Measurements from ENCODE around the gene LRRFIP1. TPM values are rescaled to one million over a fixed set of nuclear protein-coding genes. Genes with fewer than 3 reads are reported as not detected.

LRRFIP1 gene
- polyA plus RNA-seq, 1 of the 3 experiments (the other 2 are of a cell fraction) = 47.3 TPM

DNA sequence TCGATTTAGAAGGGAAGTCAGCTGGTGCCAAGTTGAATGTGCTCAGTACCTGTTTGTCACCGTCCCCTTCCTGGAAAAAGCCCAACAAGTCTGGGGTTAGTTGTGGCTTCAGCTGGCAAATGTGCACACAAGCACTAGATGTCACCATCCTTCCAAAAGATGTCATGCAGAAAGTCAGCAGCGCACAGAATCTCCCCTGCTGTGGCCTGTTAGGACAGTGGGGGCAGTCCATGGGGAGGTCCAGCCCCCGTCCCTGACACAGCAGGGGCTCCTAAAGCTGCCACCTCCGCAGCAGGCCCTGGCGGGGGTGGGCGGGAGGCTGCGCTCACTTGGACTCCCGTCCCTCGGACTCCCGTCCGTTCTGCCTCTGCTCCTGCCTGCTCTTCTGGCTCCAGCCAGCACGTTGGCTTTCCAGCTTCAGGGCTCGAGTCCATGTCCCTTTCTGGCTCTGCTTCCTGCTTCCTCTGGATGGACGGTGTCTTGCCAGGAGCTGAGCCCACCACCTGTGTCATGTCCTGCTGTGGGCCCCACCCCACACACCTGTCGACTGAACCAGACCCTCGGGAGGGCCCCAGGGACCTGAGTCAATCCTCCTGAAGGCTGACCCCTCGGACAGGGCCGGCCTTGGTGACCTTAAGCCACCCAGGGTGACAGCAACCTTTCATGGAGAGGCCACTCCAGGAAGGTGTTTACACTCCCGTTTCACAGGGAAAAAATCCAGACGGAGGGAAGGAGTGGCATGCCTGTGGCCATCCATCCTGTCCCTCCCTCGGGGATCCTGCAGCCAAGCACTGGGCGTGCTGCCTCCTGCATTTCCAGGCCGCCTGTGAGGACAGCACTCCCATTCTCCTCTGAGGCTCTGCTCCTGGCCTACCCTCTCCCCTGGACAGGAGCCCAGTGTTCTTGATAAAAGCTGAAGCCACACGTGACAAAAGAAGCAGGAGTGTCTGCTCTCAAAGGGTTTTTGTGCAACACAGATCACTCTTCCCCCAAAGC, 45.3 kb upstream of the LRRFIP1 start:
- ChIA-PET POLR2A (interaction anchor here (0.6 kb wide), 1 partner anchor 163 kb away, joined by 3 read pairs; no protein-coding TSS in a partner anchor), CTCF (interaction anchor here (0.5 to 8.6 kb wide), 29 partner anchors 10 to 683 kb away, joined by 3 to 81 read pairs (median 3); no protein-coding TSS in a partner anchor)
- no peaks in the 10 kb centered on the region for H4K20me1 ChIP-seq (ENCODE audit: insufficient read depth)
- TF ChIP-seq SMC3 (IDR thresholded peaks at IDR 0.05; ENCODE audit: low read depth, low read length) (peak; percentile 54), NFIC (IDR thresholded peaks at IDR 0.05; ENCODE audit: borderline replicate concordance) (no peak), USF2 (IDR thresholded peaks at IDR 0.05; ENCODE audit: borderline replicate concordance, low read depth, low read length) (0 out of 2 replicates have a peak, but pooled peaks have one; percentile 15), RAD21 (IDR thresholded peaks at IDR 0.05; ENCODE audit: low read length) (peak; percentile 77)
- TF ChIP-seq, protein P1, sequence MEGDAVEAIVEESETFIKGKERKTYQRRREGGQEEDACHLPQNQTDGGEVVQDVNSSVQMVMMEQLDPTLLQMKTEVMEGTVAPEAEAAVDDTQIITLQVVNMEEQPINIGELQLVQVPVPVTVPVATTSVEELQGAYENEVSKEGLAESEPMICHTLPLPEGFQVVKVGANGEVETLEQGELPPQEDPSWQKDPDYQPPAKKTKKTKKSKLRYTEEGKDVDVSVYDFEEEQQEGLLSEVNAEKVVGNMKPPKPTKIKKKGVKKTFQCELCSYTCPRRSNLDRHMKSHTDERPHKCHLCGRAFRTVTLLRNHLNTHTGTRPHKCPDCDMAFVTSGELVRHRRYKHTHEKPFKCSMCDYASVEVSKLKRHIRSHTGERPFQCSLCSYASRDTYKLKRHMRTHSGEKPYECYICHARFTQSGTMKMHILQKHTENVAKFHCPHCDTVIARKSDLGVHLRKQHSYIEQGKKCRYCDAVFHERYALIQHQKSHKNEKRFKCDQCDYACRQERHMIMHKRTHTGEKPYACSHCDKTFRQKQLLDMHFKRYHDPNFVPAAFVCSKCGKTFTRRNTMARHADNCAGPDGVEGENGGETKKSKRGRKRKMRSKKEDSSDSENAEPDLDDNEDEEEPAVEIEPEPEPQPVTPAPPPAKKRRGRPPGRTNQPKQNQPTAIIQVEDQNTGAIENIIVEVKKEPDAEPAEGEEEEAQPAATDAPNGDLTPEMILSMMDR (IDR thresholded peaks at IDR 0.05) = peak; percentile 61
- H3K9ac ChIP-seq = no peak overlapping the region
- H3K79me2 ChIP-seq (ENCODE audit: insufficient read depth) = no peaks in the 10 kb centered on the region
- peak; percentile 69 for DNase-seq
- H3K27ac ChIP-seq (ENCODE audit: low read depth in 2 of 2, low read length in 1 of 2) = peak overlapping the region in 1 of 2 experiments; percentile 77; a peak in 1 of 4 replicates
- no peaks in the 10 kb centered on the region for H3F3A ChIP-seq (replicated peaks; ENCODE audit: insufficient read depth)
- H3K36me3 ChIP-seq (replicated peaks in 1 of 2; ENCODE audit: control insufficient read depth in 1 of 2, insufficient read depth in 2 of 2, low read length in 1 of 2) = no peaks in the 10 kb centered on the region
- H3K4me2 ChIP-seq = no peak overlapping the region
- H3K9me3 ChIP-seq = no peaks in the 10 kb centered on the region
- H3K27me3 ChIP-seq (ENCODE audit: insufficient read depth) = no peaks in the 10 kb centered on the region
- WGBS (ENCODE audit: low lambda C conversion rate) = 81% methylated on average over 16 of the region's 25 CpGs
- H3K4me3 ChIP-seq (ENCODE audit: low read depth in 2 of 2, low read length in 1 of 2) = no peak overlapping the region
- no peak overlapping the region for H2AFZ ChIP-seq (ENCODE audit: low read depth)
- H3K9me2 ChIP-seq = no peaks in the 10 kb centered on the region
- H3K4me1 ChIP-seq (ENCODE audit: control insufficient read depth in 1 of 2, insufficient read depth in 2 of 2, low read depth in 1 of 2, low read length in 1 of 2) = peaks cover 0 to 21% of the 10 kb centered on the region in 2 experiments; a peak in 1 of 4 replicates

DNA sequence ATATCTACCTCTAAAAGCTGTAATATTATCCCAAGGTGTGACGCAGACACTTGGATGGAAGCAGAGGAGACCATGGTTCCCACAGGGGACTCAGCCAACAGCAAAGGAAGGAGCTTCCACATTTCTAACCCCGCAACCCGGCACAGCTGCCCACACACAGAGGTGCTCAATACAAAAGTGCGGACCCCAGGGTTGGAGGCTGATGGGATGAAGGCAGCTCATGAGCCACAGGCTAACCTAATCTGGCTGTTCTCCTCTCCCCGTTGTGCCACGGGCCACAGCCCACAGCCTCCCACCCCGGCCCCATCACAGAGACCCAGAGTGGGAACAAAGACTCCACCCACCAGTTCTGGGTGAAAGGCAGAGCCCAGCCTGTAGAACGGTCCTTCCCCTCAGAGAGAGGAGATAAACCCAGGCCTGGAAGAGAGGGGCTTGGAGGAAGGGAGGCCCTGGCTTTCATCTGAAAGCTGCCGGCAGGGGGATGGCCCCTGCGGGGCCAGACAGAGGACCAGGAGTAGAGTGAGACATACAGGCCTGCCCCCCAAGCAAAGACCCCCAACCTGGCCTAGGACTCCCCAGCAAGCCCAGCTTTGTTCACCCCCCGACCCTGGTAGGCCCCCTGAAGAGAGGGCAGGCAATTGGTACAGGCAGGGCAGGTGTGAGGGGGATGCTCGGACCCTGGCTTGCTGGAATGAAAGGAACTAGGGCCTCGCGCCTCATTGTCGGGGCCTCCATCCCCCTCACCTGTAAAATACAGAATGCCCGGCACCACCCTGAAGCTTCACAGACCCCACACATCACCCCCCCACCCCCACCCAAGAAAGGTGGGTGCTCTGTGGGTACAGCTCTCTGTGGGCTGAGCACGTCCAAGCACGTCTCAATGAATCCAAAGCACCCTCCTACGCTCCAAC, 43.7 kb upstream of the LRRFIP1 start:
- Histone ChIP-seq H4K20me1 (ENCODE audit: insufficient read depth) (no peaks in the 10 kb centered on the region), H3K79me2 (ENCODE audit: insufficient read depth) (no peaks in the 10 kb centered on the region), H3K36me3 (replicated peaks in 1 of 2; ENCODE audit: control insufficient read depth in 1 of 2, insufficient read depth in 2 of 2, low read length in 1 of 2) (no peaks in the 10 kb centered on the region), H3K27me3 (ENCODE audit: insufficient read depth) (no peaks in the 10 kb centered on the region), H3K4me3 (ENCODE audit: low read depth in 2 of 2, low read length in 1 of 2) (no peak overlapping the region), H3K4me1 (ENCODE audit: control insufficient read depth in 1 of 2, insufficient read depth in 2 of 2, low read depth in 1 of 2, low read length in 1 of 2) (peaks cover 0 to 21% of the 10 kb centered on the region in 2 experiments; a peak in 1 of 4 replicates), H3K27ac (ENCODE audit: low read depth in 2 of 2, low read length in 1 of 2) (no peak overlapping the region), H3K4me2 (no peak overlapping the region), H2AFZ (ENCODE audit: low read depth) (no peak overlapping the region), H3F3A (replicated peaks; ENCODE audit: insufficient read depth) (no peaks in the 10 kb centered on the region), H3K9me2 (no peaks in the 10 kb centered on the region), H3K9me3 (no peaks in the 10 kb centered on the region), H3K9ac (no peak overlapping the region)
- DNase-seq = no peak
- 91% methylated on average over 16 of the region's 19 CpGs for WGBS (ENCODE audit: low lambda C conversion rate)
- ChIA-PET POLR2A (no interaction called here), CTCF (interaction anchor here (0.7 to 8.6 kb wide), 8 partner anchors 12 to 714 kb away, joined by 3 to 81 read pairs (median 30); no protein-coding TSS in a partner anchor)
- TF ChIP-seq POLR2AphosphoS5 (IDR thresholded peaks at IDR 0.05; ENCODE audit: low read depth, low read length) = no peak
- TF ChIP-seq SMC3 (IDR thresholded peaks at IDR 0.05; ENCODE audit: low read depth, low read length) = no peak
- no peak for TF ChIP-seq FOXJ3 (CRISPR knock-in tag; IDR thresholded peaks at IDR 0.05)
- no peak for TF ChIP-seq NRF1 (IDR thresholded peaks at IDR 0.05; ENCODE audit: low read depth, low read length)
- TF ChIP-seq RXRA (IDR thresholded peaks at IDR 0.05; ENCODE audit: borderline replicate concordance, low read depth) = no peak
- no peak for TF ChIP-seq RAD21 (IDR thresholded peaks at IDR 0.05; ENCODE audit: low read length)
- TF ChIP-seq EP300 (IDR thresholded peaks at IDR 0.05; ENCODE audit: borderline replicate concordance in 1 of 2, low read depth in 1 of 2, low read length in 1 of 2) = no peak
- TF ChIP-seq USF2 (IDR thresholded peaks at IDR 0.05; ENCODE audit: borderline replicate concordance, low read depth, low read length) = no peak
- TF ChIP-seq USF1 (IDR thresholded peaks at IDR 0.05; ENCODE audit: borderline replicate concordance, low read depth) = no peak
- TF ChIP-seq MXI1 (IDR thresholded peaks at IDR 0.05; ENCODE audit: low read depth, low read length) = no peak
- TF ChIP-seq ZBTB33 (IDR thresholded peaks at IDR 0.05; ENCODE audit: borderline replicate concordance, low read depth) = no peak

Data from SK-N-SH (cell line).